A673 (cell line): Measurements from ENCODE around the gene ARL5C. TPM values are rescaled to one million over a fixed set of nuclear protein-coding genes. Genes with fewer than 3 reads are reported as not detected.

Source experiments
- BruUV-seq: library from RNA; stranded (reverse); fragments of 400-500 nt; replicated peaks from 2 replicates; lab custom pipeline; 2021; lab: Mats Ljungman, UMichigan
- CTCF ChIA-PET: fragments of 300-600 bp; sonication (Branson Sonifier 250); formaldehyde crosslinking; loops from one replicate; lab custom pipeline; 2022; ENCODE audit warnings: antibody characterized with exemption; lab: Charles Lee
- POLR2A ChIA-PET: fragments of 300-600 bp; sonication (Branson Sonifier 250); formaldehyde crosslinking; loops from one replicate; lab custom pipeline; 2022; ENCODE audit warnings: antibody characterized with exemption; ENCODE audit not compliant: low non-redundant PET; lab: Charles Lee
- DNase-seq: peaks from one replicate; pipeline ENCODE4 v3.0.0-alpha.2; 2015; ENCODE audit warnings: low spot score
- H3K27ac ChIP-seq: fragments of 200-600 bp; sonication (generic); 2 replicates; pipeline ENCODE4 v1.5.1; 2016; ENCODE audit warnings: mixed run types, low read depth, mild to moderate bottlenecking, mixed read lengths, antibody characterized with exemption, low read length; ENCODE audit not compliant: poor library complexity, severe bottlenecking
- H3K27me3 ChIP-seq: fragments of 200-600 bp; sonication (generic); replicated peaks from 2 replicates; pipeline ENCODE4 v1.6.1; 2017; ENCODE audit warnings: mixed run types, low read depth, mild to moderate bottlenecking, mixed read lengths, antibody characterized with exemption, low read length; ENCODE audit not compliant: insufficient read depth, poor library complexity
- H3K36me3 ChIP-seq: fragments of 200-600 bp; sonication (generic); 2 replicates; pipeline ENCODE4 v1.6.1; 2016; ENCODE audit warnings: mixed run types, mild to moderate bottlenecking, mixed read lengths, antibody characterized with exemption, low read length; ENCODE audit not compliant: insufficient read depth, poor library complexity, severe bottlenecking
- H3K4me1 ChIP-seq: fragments of 200-600 bp; sonication (generic); 2 replicates; pipeline ENCODE4 v1.6.1; 2017; ENCODE audit warnings: mixed run types, mild to moderate bottlenecking, mixed read lengths, antibody characterized with exemption, low read length; ENCODE audit not compliant: insufficient read depth, poor library complexity, severe bottlenecking
- H3K4me3 ChIP-seq: fragments of 200-600 bp; sonication (generic); 2 replicates; pipeline ENCODE4 v1.5.1; 2016; ENCODE audit warnings: low read depth, mixed run types, mild to moderate bottlenecking, mixed read lengths, low read length; ENCODE audit not compliant: poor library complexity, severe bottlenecking
- H3K9me3 ChIP-seq: fragments of 200-600 bp; sonication (generic); 2 replicates; pipeline ENCODE4 v1.6.1; 2016; ENCODE audit warnings: mixed run types, low read depth, mild to moderate bottlenecking, mixed read lengths, antibody characterized with exemption, low read length; ENCODE audit not compliant: poor library complexity, severe bottlenecking
- CTCF ChIP-seq: fragments of 300-800, 200-600 bp; sonication (generic); conservative IDR thresholded peaks from 2 replicates; pipeline ENCODE4 v1.5.1; 2017; ENCODE audit warnings: low read depth, mild to moderate bottlenecking, antibody characterized with exemption, low read length, moderate library complexity, mixed read lengths
- EZH2 ChIP-seq: fragments of 200-600 bp; sonication (generic); IDR thresholded peaks from 2 replicates; pipeline ENCODE4 v1.6.1; 2017; ENCODE audit warnings: borderline replicate concordance, low read depth, mild to moderate bottlenecking, mixed read lengths, antibody characterized with exemption, low read length; ENCODE audit not compliant: poor library complexity, severe bottlenecking
- intact Hi-C: fragments of 100-400 bp; cut with micrococcal nuclease; formaldehyde crosslinking; loops from one replicate; pipeline ENCODE4 v1.10.0; 2022; ENCODE audit not compliant: unreplicated experiment
- total RNA-seq: library from RNA; stranded (reverse); gene quantifications from 2 replicates; pipeline ENCODE4 v1.2.3, GENCODE V29; 2021

ARL5C gene
- total RNA-seq, 1 experiment from 2014 or later: not detected

GRCh38 chr17:39194985-39195524 lies 29.1 kb upstream of the ARL5C start:
- no TSS peak for BruUV-seq
- peaks cover 22% of the 10 kb centered on the region for H3K4me1 ChIP-seq
- H3K36me3 ChIP-seq: peaks cover 3% of the 10 kb centered on the region
- ChIA-PET CTCF (interaction anchor here (0.5 to 1.3 kb wide), 5 partner anchors 12 to 50 kb away, joined by 3 to 12 read pairs (median 6); no protein-coding TSS in a partner anchor), POLR2A (no interaction called here)
- no peak overlapping the region for H3K27ac ChIP-seq
- H3K27me3 ChIP-seq: no peaks in the 10 kb centered on the region
- H3K4me3 ChIP-seq: no peak overlapping the region
- no peak for TF ChIP-seq EZH2
- TF ChIP-seq CTCF: no peak
- no peak for DNase-seq
- intact Hi-C loops: loop anchor here (5.0 kb wide), 1 partner anchor 42 kb away; no protein-coding TSS in a partner anchor
- no peaks in the 10 kb centered on the region for H3K9me3 ChIP-seq

- Histone ChIP-seq H3K4me1 (peaks cover 22% of the 10 kb centered on the region), H3K4me3 (no peak overlapping the region), H3K27ac (no peak overlapping the region), H3K9me3 (no peaks in the 10 kb centered on the region), H3K27me3 (no peaks in the 10 kb centered on the region), H3K36me3 (peaks cover 3% of the 10 kb centered on the region)
- ChIA-PET CTCF (interaction anchor here (0.6 to 1.3 kb wide), 5 partner anchors 13 to 77 kb away, joined by 3 to 8 read pairs (median 6); no protein-coding TSS in a partner anchor), POLR2A (no interaction called here)
- intact Hi-C loops: no loop called here
- DNase-seq: peak; percentile 72
- TF ChIP-seq EZH2 (no peak), CTCF (peak; percentile 56)
- BruUV-seq: no TSS peak
Measured at GRCh38 chr17:39194089-39194984, 28.4 kb upstream of the ARL5C start.

- Histone ChIP-seq H3K4me1 (peaks cover 21% of the 10 kb centered on the region), H3K27ac (no peak overlapping the region), H3K4me3 (no peak overlapping the region), H3K9me3 (no peaks in the 10 kb centered on the region), H3K36me3 (peaks cover 3% of the 10 kb centered on the region), H3K27me3 (no peaks in the 10 kb centered on the region)
- no peak for DNase-seq
- intact Hi-C loops: no loop called here
- POLR2A ChIA-PET: no interaction called here
- BruUV-seq: no TSS peak
- CTCF ChIA-PET: no interaction called here
- TF ChIP-seq EZH2: no peak
- TF ChIP-seq CTCF: no peak
Measured at GRCh38 chr17:39193346-39193745, 27.4 kb upstream of the ARL5C start.
